ENCODE measurements around the gene SHB.

SHB gene

GRCh38 chr9:37950561-37950960 lies 118.5 kb downstream of the SHB start:
- no peaks in the 10 kb centered on the region for H3K9me2 ChIP-seq (replicated peaks; ENCODE audit: insufficient read depth, low read length)
- no peaks in the 10 kb centered on the region for H3F3A ChIP-seq (ENCODE audit: insufficient read depth)
- no peak overlapping the region for H3K4me2 ChIP-seq (ENCODE audit: low read depth, low read length, poor library complexity, severe bottlenecking)
- no peak overlapping the region for H2AFZ ChIP-seq (ENCODE audit: low read depth, low read length, severe bottlenecking)
- H3K4me3 ChIP-seq (ENCODE audit: insufficient read depth, low read length, poor library complexity, severe bottlenecking) = no peak overlapping the region
- H3K36me3 ChIP-seq (ENCODE audit: low read length) = no peaks in the 10 kb centered on the region
- H3K27me3 ChIP-seq (ENCODE audit: low read length) = no peaks in the 10 kb centered on the region
- TF ChIP-seq CTCF (IDR thresholded peaks at IDR 0.05; ENCODE audit: insufficient read depth, low read length, poor library complexity, severe bottlenecking) (no peak), EZH2phosphoT487 (conservative IDR thresholded peaks at IDR 0.05; ENCODE audit: low read length) (no peak)
- no peaks in the 10 kb centered on the region for H3K79me2 ChIP-seq (ENCODE audit: insufficient read depth, low read length)
- H3K9ac ChIP-seq (ENCODE audit: low read length) = no peak overlapping the region
- no peaks in the 10 kb centered on the region for H4K20me1 ChIP-seq (ENCODE audit: low read depth, low read length)
- no peak overlapping the region for H3K27ac ChIP-seq (ENCODE audit: low read depth, low read length)
- no peaks in the 10 kb centered on the region for H3K9me3 ChIP-seq (ENCODE audit: insufficient read depth, low read length)

- Histone ChIP-seq H3K4me2 (ENCODE audit: low read depth, low read length, poor library complexity, severe bottlenecking) (no peak overlapping the region), H3K79me2 (ENCODE audit: insufficient read depth, low read length) (no peaks in the 10 kb centered on the region), H4K20me1 (ENCODE audit: low read depth, low read length) (no peaks in the 10 kb centered on the region), H3K9me2 (replicated peaks; ENCODE audit: insufficient read depth, low read length) (no peaks in the 10 kb centered on the region), H3K4me3 (ENCODE audit: insufficient read depth, low read length, poor library complexity, severe bottlenecking) (no peak overlapping the region), H3F3A (ENCODE audit: insufficient read depth) (no peaks in the 10 kb centered on the region), H3K9ac (ENCODE audit: low read length) (no peak overlapping the region), H2AFZ (ENCODE audit: low read depth, low read length, severe bottlenecking) (no peak overlapping the region), H3K27me3 (ENCODE audit: low read length) (no peaks in the 10 kb centered on the region), H3K27ac (ENCODE audit: low read depth, low read length) (no peak overlapping the region), H3K36me3 (ENCODE audit: low read length) (no peaks in the 10 kb centered on the region), H3K9me3 (ENCODE audit: insufficient read depth, low read length) (no peaks in the 10 kb centered on the region)
- no peak for TF ChIP-seq EZH2phosphoT487 (conservative IDR thresholded peaks at IDR 0.05; ENCODE audit: low read length)
- no peak for TF ChIP-seq CTCF (IDR thresholded peaks at IDR 0.05; ENCODE audit: insufficient read depth, low read length, poor library complexity, severe bottlenecking)
Measured at GRCh38 chr9:37949576-37949975, 119.5 kb downstream of the SHB start.

- TF ChIP-seq CTCF (IDR thresholded peaks at IDR 0.05; ENCODE audit: insufficient read depth, low read length, poor library complexity, severe bottlenecking) (no peak), EZH2phosphoT487 (conservative IDR thresholded peaks at IDR 0.05; ENCODE audit: low read length) (no peak)
- Histone ChIP-seq H3F3A (ENCODE audit: insufficient read depth) (no peaks in the 10 kb centered on the region), H3K79me2 (ENCODE audit: insufficient read depth, low read length) (no peaks in the 10 kb centered on the region), H3K9me2 (replicated peaks; ENCODE audit: insufficient read depth, low read length) (no peaks in the 10 kb centered on the region), H3K36me3 (ENCODE audit: low read length) (no peaks in the 10 kb centered on the region), H4K20me1 (ENCODE audit: low read depth, low read length) (no peaks in the 10 kb centered on the region), H3K9me3 (ENCODE audit: insufficient read depth, low read length) (no peaks in the 10 kb centered on the region), H3K27ac (ENCODE audit: low read depth, low read length) (no peak overlapping the region), H2AFZ (ENCODE audit: low read depth, low read length, severe bottlenecking) (no peak overlapping the region), H3K4me2 (ENCODE audit: low read depth, low read length, poor library complexity, severe bottlenecking) (no peak overlapping the region), H3K9ac (ENCODE audit: low read length) (no peak overlapping the region), H3K4me3 (ENCODE audit: insufficient read depth, low read length, poor library complexity, severe bottlenecking) (no peak overlapping the region), H3K27me3 (ENCODE audit: low read length) (no peaks in the 10 kb centered on the region)
Measured at GRCh38 chr9:37948417-37948980, 120.5 kb downstream of the SHB start.
